ENCODE data around the gene MRPS31. TPM values are rescaled to one million over a fixed set of nuclear protein-coding genes. Genes with fewer than 3 reads are reported as not detected.
"Not testable (repeated sequence)": the region's sequence is repeated elsewhere in the genome, so short reads cannot be mapped to it uniquely, and the experiment has no call there.

The MRPS31 gene
- total RNA-seq, 2 donors from 2014 or later, result 17.8 to 31.5 TPM

- H3K4me3 ChIP-seq, result no peak overlapping the region
- no peaks in the 10 kb centered on the region for H3K9me3 ChIP-seq
- no peak for TF ChIP-seq CTCF (IDR thresholded peaks at IDR 0.05)
- H3K36me3 ChIP-seq, result no peaks in the 10 kb centered on the region
- H3K27ac ChIP-seq, result no peak overlapping the region
- peaks cover 0 to 6% of the 10 kb centered on the region in 2 donors for H3K4me1 ChIP-seq
- peak; percentile 2 for DNase-seq (ENCODE audit: low spot score)
- no peaks in the 10 kb centered on the region for H3K27me3 ChIP-seq
Measured at GRCh38 chr13:40787062-40787461, 16.1 kb upstream of the MRPS31 start.

GRCh38 chr13:40786568-40786996, 15.6 kb upstream of the MRPS31 start:
- Histone ChIP-seq H3K9me3 (no peaks in the 10 kb centered on the region), H3K36me3 (no peaks in the 10 kb centered on the region), H3K27me3 (no peaks in the 10 kb centered on the region), H3K27ac (no peak overlapping the region), H3K4me3 (no peak overlapping the region), H3K4me1 (peaks cover 0 to 6% of the 10 kb centered on the region in 2 donors)
- TF ChIP-seq CTCF (IDR thresholded peaks at IDR 0.05), result no peak
- DNase-seq (ENCODE audit: low spot score), result peak; percentile 47

- Histone ChIP-seq H3K27me3 (no peaks in the 10 kb centered on the region), H3K4me3 (no peak overlapping the region), H3K36me3 (no peaks in the 10 kb centered on the region), H3K9me3 (no peaks in the 10 kb centered on the region), H3K4me1 (no peaks in the 10 kb centered on the region), H3K27ac (no peak overlapping the region)
- TF ChIP-seq CTCF (IDR thresholded peaks at IDR 0.05), result no peak
- DNase-seq (ENCODE audit: low spot score), result peak; percentile 40
Measured at GRCh38 chr13:40784540-40784939, 13.6 kb upstream of the MRPS31 start.

- DNase-seq (ENCODE audit: low spot score), result peak; percentile 4
- not testable (repeated sequence) for H3K4me1 ChIP-seq, H3K27me3 ChIP-seq, H3K27ac ChIP-seq, H3K9me3 ChIP-seq, H3K36me3 ChIP-seq, H3K4me3 ChIP-seq
Measured at GRCh38 chr13:40782971-40783370, 12.0 kb upstream of the MRPS31 start.

GRCh38 chr13:40781717-40782116, 10.7 kb upstream of the MRPS31 start:
- Histone ChIP-seq H3K9me3 (no peaks in the 10 kb centered on the region), H3K4me1 (peaks cover 0 to 7% of the 10 kb centered on the region in 2 donors), H3K27me3 (no peaks in the 10 kb centered on the region), H3K4me3 (no peak overlapping the region), H3K36me3 (no peaks in the 10 kb centered on the region), H3K27ac (no peak overlapping the region)
- no peak for TF ChIP-seq CTCF (IDR thresholded peaks at IDR 0.05)
- peak; percentile 23 for DNase-seq (ENCODE audit: low spot score)

- TF ChIP-seq CTCF (IDR thresholded peaks at IDR 0.05), result no peak
- H3K27ac ChIP-seq, result no peak overlapping the region
- H3K27me3 ChIP-seq, result no peaks in the 10 kb centered on the region
- no peaks in the 10 kb centered on the region for H3K36me3 ChIP-seq
- H3K9me3 ChIP-seq, result no peaks in the 10 kb centered on the region
- peak; percentile 53 for DNase-seq (ENCODE audit: low spot score)
- H3K4me1 ChIP-seq, result peaks cover 0 to 7% of the 10 kb centered on the region in 2 donors
- H3K4me3 ChIP-seq, result no peak overlapping the region
Measured at GRCh38 chr13:40780822-40781401, 9.9 kb upstream of the MRPS31 start.

Data from right atrium auricular region (tissue), 2 donors.